Keratinocyte (primary cell): ENCODE data around the gene TMEM9. TPM values are rescaled to one million over a fixed set of nuclear protein-coding genes. Genes with fewer than 3 reads are reported as not detected.

ENCODE experiments used
- DNase-seq: peaks from one replicate; pipeline ENCODE4 v3.0.0-alpha.2; 2011; ENCODE audit warnings: low read depth, missing footprints, low spot score
- FAIRE-seq: peaks from 2 replicates; lab custom pipeline; 2011; peaks lifted over from hg19 to GRCh38; lab: Jason Lieb, UNC
- H2AFZ ChIP-seq: 2 replicates; pipeline ENCODE4 v1.6.0; 2012; ENCODE audit warnings: low read length, control low read depth, inconsistent platforms; ENCODE audit not compliant: control insufficient read depth
- H3K27ac ChIP-seq: 2 replicates; pipeline ENCODE4 v1.5.1; 2011; ENCODE audit warnings: low read length; ENCODE audit not compliant: control insufficient read depth, insufficient read depth
- H3K27me3 ChIP-seq: 3 replicates; pipeline ENCODE4 v1.6.0; 2011; ENCODE audit warnings: low read length; ENCODE audit not compliant: control insufficient read depth, insufficient read depth; ENCODE audit errors: extremely low read depth
- H3K36me3 ChIP-seq, 2 experiments: 2 replicates in 1 of 2; 3 replicates in 1 of 2; pipeline ENCODE4 v1.5.1; 2011; ENCODE audit warnings: low read length in 2 of 2, mild to moderate bottlenecking in 1 of 2; ENCODE audit not compliant: control insufficient read depth in 2 of 2, insufficient read depth in 2 of 2; ENCODE audit errors: extremely low read depth in 1 of 2
- H3K4me1 ChIP-seq: 3 replicates; pipeline ENCODE4 v1.5.1; 2011; ENCODE audit warnings: low read length; ENCODE audit not compliant: control insufficient read depth, insufficient read depth; ENCODE audit errors: extremely low read depth
- H3K4me2 ChIP-seq: 3 replicates; pipeline ENCODE4 v1.6.0; 2011; ENCODE audit warnings: low read depth, low read length; ENCODE audit not compliant: control insufficient read depth, insufficient read depth; ENCODE audit errors: extremely low read depth
- H3K4me3 ChIP-seq, 3 experiments: fragments of 200-600 bp in 1 of 3; sonication (generic) in 1 of 3; 2 replicates in 2 of 3; 3 replicates in 1 of 3; pipeline ENCODE4 v1.5.1; 2011 to 2016; ENCODE audit warnings: low read length in 3 of 3, mild to moderate bottlenecking in 3 of 3, control low read depth in 2 of 3, inconsistent platforms in 1 of 3, low read depth in 1 of 3, mixed read lengths in 1 of 3, mixed run types in 1 of 3, moderate library complexity in 1 of 3; ENCODE audit not compliant: control insufficient read depth in 2 of 3, insufficient read depth in 2 of 3; ENCODE audit errors: extremely low read depth in 1 of 3
- H3K79me2 ChIP-seq: 2 replicates; pipeline ENCODE4 v1.6.0; 2012; ENCODE audit warnings: low read length; ENCODE audit not compliant: control insufficient read depth, insufficient read depth
- H3K9ac ChIP-seq: 3 replicates; pipeline ENCODE4 v1.6.0; 2011; ENCODE audit warnings: low read length; ENCODE audit not compliant: control insufficient read depth, insufficient read depth; ENCODE audit errors: extremely low read depth
- H3K9me1 ChIP-seq: 3 replicates; pipeline ENCODE4 v1.6.0; 2011; ENCODE audit warnings: low read length; ENCODE audit not compliant: control insufficient read depth, insufficient read depth; ENCODE audit errors: extremely low read depth
- H3K9me3 ChIP-seq: 2 replicates; pipeline ENCODE4 v1.5.1; 2012; ENCODE audit warnings: low read depth, low read length; ENCODE audit not compliant: control insufficient read depth
- H4K20me1 ChIP-seq: 3 replicates; pipeline ENCODE4 v1.6.0; 2011; ENCODE audit warnings: low read length; ENCODE audit not compliant: control insufficient read depth, insufficient read depth; ENCODE audit errors: extremely low read depth
- EZH2 ChIP-seq: IDR thresholded peaks from one replicate; pipeline ENCODE4 v1.6.1; 2012; ENCODE audit warnings: inconsistent platforms, mild to moderate bottlenecking, low read length, moderate library complexity
- dilution Hi-C: fragments of 300-500 bp; cut with MboI; formaldehyde crosslinking; loops from one replicate; pipeline ENCODE4 v1.7.0; 2020; ENCODE audit warnings: low sequenced_read_pairs; ENCODE audit not compliant: extremely low pct_ligation_motif_present
- polyA plus RNA-seq, 5 experiments: library from polyadenylated mRNA; depleted of rRNA in 3 of 5; stranded (reverse) in 3 of 5; stranded (forward) in 1 of 5; unstranded in 1 of 5; fragments of >200 nt; gene quantifications; 1 replicate in 1 of 5; 2 replicates in 3 of 5; 3 replicates in 1 of 5; pipeline versions ENCODE4 v1.2.1 to v1.2.3, GENCODE V29; 2011 to 2012; ENCODE audit warnings: missing spikeins in 2 of 5, low read depth in 1 of 5, low replicate concordance in 1 of 5
- TF ChIP-seq, protein P1 (sequence below), 3 experiments: IDR thresholded peaks in 1 of 3; conservative IDR thresholded peaks in 1 of 3; optimal IDR thresholded peaks in 1 of 3; 2 replicates in 2 of 3; 3 replicates in 1 of 3; pipeline versions ENCODE3 to v1.5.1; 2011; ENCODE audit warnings: low read length in 3 of 3, mild to moderate bottlenecking in 3 of 3, moderate library complexity in 2 of 3, control low read depth in 1 of 3, inconsistent platforms in 1 of 3; ENCODE audit not compliant: insufficient read depth in 2 of 3; ENCODE audit errors: extremely low read depth in 1 of 3

The TMEM9 gene
- polyA plus RNA-seq, 1 donor (not counting 4 experiments of a cell fraction or from before 2014, with no cell fraction given) = 56.0 TPM

DNA sequence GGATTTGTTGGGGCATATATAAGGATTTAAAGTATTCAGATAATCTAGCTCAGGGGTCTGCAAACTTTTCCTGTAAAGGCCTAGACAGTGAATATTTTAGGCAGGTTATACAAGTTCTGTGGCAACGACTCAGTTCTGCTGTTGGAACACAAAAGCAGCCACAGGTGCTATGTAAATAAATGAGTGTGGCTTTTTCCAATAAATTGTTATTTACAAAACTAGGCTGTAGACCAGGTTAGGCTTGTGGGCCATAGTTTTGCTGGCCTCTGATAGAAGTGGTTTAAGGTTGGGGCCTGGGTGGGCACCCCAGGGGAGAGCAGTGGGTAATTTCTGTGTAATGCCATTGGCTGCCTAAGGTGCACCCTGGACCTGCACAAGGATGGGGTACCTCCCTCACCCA, 19.5 kb upstream of the TMEM9 start:
- FAIRE-seq = no peak
- TF ChIP-seq, protein P1, sequence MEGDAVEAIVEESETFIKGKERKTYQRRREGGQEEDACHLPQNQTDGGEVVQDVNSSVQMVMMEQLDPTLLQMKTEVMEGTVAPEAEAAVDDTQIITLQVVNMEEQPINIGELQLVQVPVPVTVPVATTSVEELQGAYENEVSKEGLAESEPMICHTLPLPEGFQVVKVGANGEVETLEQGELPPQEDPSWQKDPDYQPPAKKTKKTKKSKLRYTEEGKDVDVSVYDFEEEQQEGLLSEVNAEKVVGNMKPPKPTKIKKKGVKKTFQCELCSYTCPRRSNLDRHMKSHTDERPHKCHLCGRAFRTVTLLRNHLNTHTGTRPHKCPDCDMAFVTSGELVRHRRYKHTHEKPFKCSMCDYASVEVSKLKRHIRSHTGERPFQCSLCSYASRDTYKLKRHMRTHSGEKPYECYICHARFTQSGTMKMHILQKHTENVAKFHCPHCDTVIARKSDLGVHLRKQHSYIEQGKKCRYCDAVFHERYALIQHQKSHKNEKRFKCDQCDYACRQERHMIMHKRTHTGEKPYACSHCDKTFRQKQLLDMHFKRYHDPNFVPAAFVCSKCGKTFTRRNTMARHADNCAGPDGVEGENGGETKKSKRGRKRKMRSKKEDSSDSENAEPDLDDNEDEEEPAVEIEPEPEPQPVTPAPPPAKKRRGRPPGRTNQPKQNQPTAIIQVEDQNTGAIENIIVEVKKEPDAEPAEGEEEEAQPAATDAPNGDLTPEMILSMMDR (optimal IDR thresholded peaks at IDR 0.05 in 1 of 3, IDR thresholded peaks at IDR 0.05 in 1 of 3, conservative IDR thresholded peaks at IDR 0.05 in 1 of 3; ENCODE audit: extremely low read depth in 1 of 3, insufficient read depth in 2 of 3, low read length in 3 of 3) = no peak
- TF ChIP-seq EZH2 = no peak

DNA sequence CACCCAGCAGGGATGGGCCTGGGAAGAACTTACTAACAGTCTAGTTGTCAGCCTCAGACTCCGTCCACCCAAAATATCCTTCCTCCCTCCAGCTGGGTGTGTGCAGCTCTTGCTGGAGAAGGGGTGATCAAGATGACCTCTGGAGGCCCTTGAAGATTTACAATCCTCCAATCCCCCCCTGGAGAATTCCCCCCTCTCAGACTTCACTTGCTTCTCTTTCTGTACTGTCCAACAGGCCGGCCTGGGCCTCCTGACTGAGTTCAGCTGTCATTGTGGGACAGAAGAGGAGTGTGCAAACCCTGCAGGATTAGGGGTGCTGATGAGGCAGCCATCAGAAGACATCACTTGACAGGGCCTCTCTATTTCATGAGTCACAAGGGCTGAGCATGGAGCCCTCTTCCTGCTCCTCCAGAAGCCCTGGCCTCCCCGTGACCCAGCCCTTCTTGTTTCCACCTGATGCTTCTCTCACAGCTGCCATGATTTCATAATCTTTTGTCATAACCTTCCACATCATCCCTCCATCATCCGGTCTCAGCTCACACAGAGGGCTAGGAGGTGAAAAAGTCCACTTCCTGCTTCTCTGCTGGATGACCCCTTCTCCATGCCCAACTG, 18.8 kb upstream of the TMEM9 start:
- no peaks in the 10 kb centered on the region for H3K36me3 ChIP-seq
- H3K27ac ChIP-seq = no peak overlapping the region
- H3K4me3 ChIP-seq = no peak overlapping the region
- dilution Hi-C loops = no loop called here
- no peak overlapping the region for H3K9ac ChIP-seq
- no peaks in the 10 kb centered on the region for H3K9me1 ChIP-seq
- no peak for TF ChIP-seq EZH2
- TF ChIP-seq, protein P1 (optimal IDR thresholded peaks at IDR 0.05 in 1 of 3, IDR thresholded peaks at IDR 0.05 in 1 of 3, conservative IDR thresholded peaks at IDR 0.05 in 1 of 3; ENCODE audit: extremely low read depth in 1 of 3, insufficient read depth in 2 of 3, low read length in 3 of 3) = no peak
- H2AFZ ChIP-seq = no peak overlapping the region
- no peaks in the 10 kb centered on the region for H3K9me3 ChIP-seq
- peaks cover 6% of the 10 kb centered on the region for H3K27me3 ChIP-seq
- peaks cover 29% of the 10 kb centered on the region for H3K4me1 ChIP-seq
- H4K20me1 ChIP-seq = no peaks in the 10 kb centered on the region
- FAIRE-seq (no peak), DNase-seq (no peak)
- H3K4me2 ChIP-seq = no peak overlapping the region
- no peaks in the 10 kb centered on the region for H3K79me2 ChIP-seq

More for the DNA sequence above, 19.5 kb upstream of the TMEM9 start:
- Histone ChIP-seq H3K9ac (no peak overlapping the region), H3K27me3 (peaks cover 6% of the 10 kb centered on the region), H3K27ac (no peak overlapping the region), H3K4me3 (no peak overlapping the region), H3K9me3 (no peaks in the 10 kb centered on the region), H4K20me1 (no peaks in the 10 kb centered on the region), H3K4me1 (peaks cover 29% of the 10 kb centered on the region), H3K36me3 (no peaks in the 10 kb centered on the region), H3K79me2 (no peaks in the 10 kb centered on the region), H2AFZ (no peak overlapping the region), H3K9me1 (no peaks in the 10 kb centered on the region), H3K4me2 (no peak overlapping the region)
- no peak for DNase-seq
- dilution Hi-C loops = no loop called here
